A549 (cell line): ENCODE results near the gene TMX4.

Source experiments
- CBX2 ChIP-seq: fragments of 200-600 bp; sonication (generic); IDR thresholded peaks from 2 replicates; pipeline ENCODE4 v1.6.1; 2016; ENCODE audit warnings: low read depth, mild to moderate bottlenecking, borderline replicate concordance
- ESRRA ChIP-seq: fragments of 150-350 bp; IDR thresholded peaks from 2 replicates; pipeline ENCODE4 v1.6.1; 2014; ENCODE audit warnings: mild to moderate bottlenecking, low read length, borderline replicate concordance
- KDM1A ChIP-seq: fragments of 200-600 bp; sonication (generic); IDR thresholded peaks from 2 replicates; pipeline ENCODE4 v1.6.1; 2016; ENCODE audit warnings: low read depth, mild to moderate bottlenecking
- MAFK ChIP-seq: fragments of 450-650 bp; IDR thresholded peaks from 2 replicates; pipeline ENCODE4 v1.6.1; 2014; ENCODE audit not compliant: partially characterized antibody
- POLR2A ChIP-seq: IDR thresholded peaks from 2 replicates; pipeline ENCODE4 v1.6.1; 2012; ENCODE audit warnings: mild to moderate bottlenecking, low read length
- RCOR1 ChIP-seq: fragments of 150-350 bp; IDR thresholded peaks from 2 replicates; pipeline ENCODE4 v1.6.1; 2014; ENCODE audit warnings: antibody characterized with exemption, low read length, low read depth
- ZNF302 ChIP-seq: fragments of 250-450 bp; sonication (Bioruptor Pico); IDR thresholded peaks from 2 replicates; pipeline ENCODE4 v1.9.0; 2021; ENCODE audit warnings: inconsistent platforms, mild to moderate bottlenecking, moderate library complexity
- TF ChIP-seq, protein P1 (sequence below): fragments of >200 bp; sonication (Bioruptor Twin); formaldehyde crosslinking; IDR thresholded peaks from 3 replicates; pipeline ENCODE4 v1.5.1; 2016

DNA sequence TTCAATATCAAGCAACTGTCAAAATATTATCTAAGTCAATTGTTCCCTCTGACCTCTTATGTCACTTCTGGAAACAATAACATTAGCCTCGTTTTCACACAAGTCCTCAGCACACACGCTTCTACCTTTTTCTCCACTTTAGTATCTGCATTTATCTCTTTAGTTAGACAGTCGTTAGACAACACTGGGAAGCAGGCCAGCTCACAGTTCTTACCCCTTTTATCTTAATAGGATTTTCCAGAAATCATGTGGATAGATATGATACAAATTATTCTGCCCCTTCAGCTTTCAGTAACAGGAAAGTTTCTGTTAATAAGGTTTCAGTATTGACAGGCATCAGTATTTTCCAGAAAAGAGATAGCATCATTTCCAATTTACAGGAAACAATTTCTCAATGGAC lies 53.4 kb downstream of the TMX4 start:
- TF ChIP-seq KDM1A (no peak), POLR2A (no peak), MAFK (no peak), CBX2 (no peak), ZNF302 (CRISPR knock-in tag) (no peak), RCOR1 (no peak), ESRRA (no peak)
- TF ChIP-seq, protein P1, sequence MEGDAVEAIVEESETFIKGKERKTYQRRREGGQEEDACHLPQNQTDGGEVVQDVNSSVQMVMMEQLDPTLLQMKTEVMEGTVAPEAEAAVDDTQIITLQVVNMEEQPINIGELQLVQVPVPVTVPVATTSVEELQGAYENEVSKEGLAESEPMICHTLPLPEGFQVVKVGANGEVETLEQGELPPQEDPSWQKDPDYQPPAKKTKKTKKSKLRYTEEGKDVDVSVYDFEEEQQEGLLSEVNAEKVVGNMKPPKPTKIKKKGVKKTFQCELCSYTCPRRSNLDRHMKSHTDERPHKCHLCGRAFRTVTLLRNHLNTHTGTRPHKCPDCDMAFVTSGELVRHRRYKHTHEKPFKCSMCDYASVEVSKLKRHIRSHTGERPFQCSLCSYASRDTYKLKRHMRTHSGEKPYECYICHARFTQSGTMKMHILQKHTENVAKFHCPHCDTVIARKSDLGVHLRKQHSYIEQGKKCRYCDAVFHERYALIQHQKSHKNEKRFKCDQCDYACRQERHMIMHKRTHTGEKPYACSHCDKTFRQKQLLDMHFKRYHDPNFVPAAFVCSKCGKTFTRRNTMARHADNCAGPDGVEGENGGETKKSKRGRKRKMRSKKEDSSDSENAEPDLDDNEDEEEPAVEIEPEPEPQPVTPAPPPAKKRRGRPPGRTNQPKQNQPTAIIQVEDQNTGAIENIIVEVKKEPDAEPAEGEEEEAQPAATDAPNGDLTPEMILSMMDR = no peak
